T-cell (primary cell): Measurements from ENCODE around the gene RTP2. TPM values are rescaled to one million over a fixed set of nuclear protein-coding genes. Genes with fewer than 3 reads are reported as not detected.

Experiments used
- ATAC-seq, 4 experiments: fragments of 200-7000 bp in 3 of 4; fragments of 150-1000 bp in 1 of 4; cut with Tn5 transposase; replicated peaks in 1 of 4; 1 replicate in 3 of 4; 2 replicates in 1 of 4; pipeline ENCODE4 v1.10.0; 2021; ENCODE audit warnings: moderate library complexity in 3 of 4, mild to moderate bottlenecking in 2 of 4, moderate number of reproducible peaks in 1 of 4
- CTCF ChIA-PET, 2 donors: fragments of 300-600 bp; sonication (Branson Sonifier 250); formaldehyde crosslinking; loops; one replicate each; lab custom pipeline; 2022; ENCODE audit warnings: antibody characterized with exemption in 2 of 2; lab: Charles Lee
- POLR2A ChIA-PET, 2 donors: fragments of 300-600 bp; sonication (Branson Sonifier 250); formaldehyde crosslinking; loops; one replicate each; lab custom pipeline; 2022; ENCODE audit warnings: antibody characterized with exemption in 2 of 2; lab: Charles Lee
- DNase-seq, 35 experiments: peaks; one replicate each; pipeline versions ENCODE4 v3.0.0 to v3.0.0-alpha.2; 2013 to 2023
- H3K27ac ChIP-seq: one replicate; pipeline ENCODE4 v1.5.1; 2013; ENCODE audit warnings: low read length
- H3K27me3 ChIP-seq, 2 experiments: replicated peaks in 1 of 2; 1 replicate in 1 of 2; 2 replicates in 1 of 2; pipeline versions ENCODE4 v1.6.1 to v1.7.0; 2013; ENCODE audit warnings: low read length in 1 of 2, mixed read lengths in 1 of 2; ENCODE audit not compliant: control insufficient read depth in 2 of 2, insufficient read depth in 2 of 2; ENCODE audit errors: extremely low read depth in 1 of 2
- H3K36me3 ChIP-seq, 2 donors: 1 replicate in 1 of 2; 2 replicates in 1 of 2; pipeline versions ENCODE4 v1.6.1 to v1.7.0; 2013; ENCODE audit warnings: low read length in 1 of 2; ENCODE audit not compliant: control insufficient read depth in 2 of 2, insufficient read depth in 1 of 2; ENCODE audit errors: extremely low read depth in 1 of 2
- H3K4me1 ChIP-seq, 2 experiments: 1 replicate in 1 of 2; 2 replicates in 1 of 2; pipeline versions ENCODE4 v1.6.1 to v1.7.0; 2013; ENCODE audit warnings: low read length in 2 of 2, mixed read lengths in 1 of 2; ENCODE audit not compliant: insufficient read depth in 2 of 2, control insufficient read depth in 1 of 2; ENCODE audit errors: extremely low read depth in 1 of 2
- H3K4me3 ChIP-seq, 2 donors: 1 replicate in 1 of 2; 2 replicates in 1 of 2; pipeline versions ENCODE4 v1.5.1 to v1.7.0; 2013; ENCODE audit warnings: mild to moderate bottlenecking in 2 of 2, low read length in 1 of 2, moderate library complexity in 1 of 2; ENCODE audit not compliant: control insufficient read depth in 1 of 2; ENCODE audit errors: extremely low read depth in 1 of 2
- H3K9me3 ChIP-seq: 2 replicates; pipeline ENCODE4 v1.7.0; 2013
- H3K27ac Mint-ChIP-seq, 2 donors: one replicate each; pipeline ENCODE4 v1.8.0; 2020 to 2021; ENCODE audit warnings: mild to moderate bottlenecking in 2 of 2, mixed read lengths in 2 of 2
- H3K27me3 Mint-ChIP-seq, 2 donors: one replicate each; pipeline ENCODE4 v1.8.0; 2021 to 2022; ENCODE audit warnings: mixed read lengths in 2 of 2
- H3K36me3 Mint-ChIP-seq: one replicate; pipeline ENCODE4 v1.8.0; 2021; ENCODE audit warnings: mixed read lengths
- H3K4me1 Mint-ChIP-seq, 3 donors: one replicate each; pipeline ENCODE4 v1.8.0; 2020 to 2022; ENCODE audit warnings: mixed read lengths in 3 of 3, mild to moderate bottlenecking in 1 of 3
- H3K4me3 Mint-ChIP-seq, 3 donors: one replicate each; pipeline ENCODE4 v1.8.0; 2020 to 2022; ENCODE audit warnings: mild to moderate bottlenecking in 3 of 3, mixed read lengths in 3 of 3, moderate library complexity in 3 of 3
- H3K9me3 Mint-ChIP-seq, 3 donors: one replicate each; pipeline ENCODE4 v1.8.0; 2020 to 2022; ENCODE audit warnings: mixed read lengths in 3 of 3
- WGBS: methylation state at CpG from one replicate; pipeline ENCODE4 v1.1.5; 2013; ENCODE audit warnings: missing lambda C conversion rate; ENCODE audit not compliant: insufficient coverage; 5-methylcytosine and 5-hydroxymethylcytosine counted together
- total RNA-seq, 35 experiments: library from RNA in 6 of 35; stranded (reverse) in 6 of 35; fragments of 120-200 nt in 1 of 35; gene quantifications; one replicate each; pipeline versions ENCODE4 v1.2.1 to v1.2.4 and lab custom pipeline; 2013 to 2026

Gene RTP2
- total RNA-seq, 5 donors from 2014 or later (not counting 1 experiment from before 2014, with no cell fraction given), result not detected

GRCh38 chr3:187700249-187700648, 2.1 kb downstream of the RTP2 start:
- no peak overlapping the region for H3K4me3 Mint-ChIP-seq
- no peak overlapping the region for H3K27ac ChIP-seq
- peaks cover 12 to 17% of the 10 kb centered on the region in 2 donors for H3K27me3 Mint-ChIP-seq
- POLR2A ChIA-PET, result interaction anchor here in 1 of 2 donors (0.6 kb wide), 1 partner anchor 1455 kb away, joined by 4 read pairs; no protein-coding TSS in a partner anchor
- DNase-seq (no peak), ATAC-seq (no peak)
- H3K27ac Mint-ChIP-seq, result no peak overlapping the region
- no peaks in the 10 kb centered on the region for H3K9me3 Mint-ChIP-seq
- no peaks in the 10 kb centered on the region for H3K36me3 Mint-ChIP-seq
- CTCF ChIA-PET, result interaction anchor here in 1 of 2 donors (0.6 kb wide), 1 partner anchor 382 kb away, joined by 3 read pairs; no protein-coding TSS in a partner anchor
- no peaks in the 10 kb centered on the region for H3K4me1 ChIP-seq
- WGBS, result 88% methylated on average over 2 of the region's 2 CpGs
- H3K27me3 ChIP-seq, result peaks cover 0 to 22% of the 10 kb centered on the region in 2 experiments
- no peak overlapping the region for H3K4me3 ChIP-seq
- no peaks in the 10 kb centered on the region for H3K4me1 Mint-ChIP-seq
- no peaks in the 10 kb centered on the region for H3K36me3 ChIP-seq
- H3K9me3 ChIP-seq, result no peaks in the 10 kb centered on the region

- Histone ChIP-seq H3K27ac (no peak overlapping the region), H3K36me3 (no peaks in the 10 kb centered on the region), H3K27me3 (peaks cover 0 to 25% of the 10 kb centered on the region in 2 experiments), H3K9me3 (no peaks in the 10 kb centered on the region), H3K4me1 (no peaks in the 10 kb centered on the region), H3K4me3 (no peak overlapping the region)
- no peak for ATAC-seq
- 89% methylated on average over 29 of the region's 42 CpGs for WGBS
- Mint-ChIP-seq H3K36me3 (no peaks in the 10 kb centered on the region), H3K4me3 (no peak overlapping the region), H3K27me3 (peaks cover 24 to 26% of the 10 kb centered on the region in 2 donors), H3K9me3 (no peaks in the 10 kb centered on the region), H3K27ac (no peak overlapping the region), H3K4me1 (no peaks in the 10 kb centered on the region)
- ChIA-PET POLR2A (no interaction called here), CTCF (no interaction called here)
- DNase-seq, result no peak
Measured at GRCh38 chr3:187698499-187699399, 3.6 kb downstream of the RTP2 start.

- H3K4me3 ChIP-seq, result no peak overlapping the region
- ATAC-seq (no peak), DNase-seq (no peak)
- WGBS, result no CpG with 5 or more reads among the region's 4 CpGs
- no peaks in the 10 kb centered on the region for H3K36me3 Mint-ChIP-seq
- H3K27me3 Mint-ChIP-seq, result peaks cover 34 to 37% of the 10 kb centered on the region in 2 donors
- H3K9me3 ChIP-seq, result no peaks in the 10 kb centered on the region
- no peak overlapping the region for H3K27ac Mint-ChIP-seq
- H3K4me1 Mint-ChIP-seq, result no peaks in the 10 kb centered on the region
- H3K4me1 ChIP-seq, result no peaks in the 10 kb centered on the region
- no peaks in the 10 kb centered on the region for H3K9me3 Mint-ChIP-seq
- peaks cover 0 to 25% of the 10 kb centered on the region in 2 experiments for H3K27me3 ChIP-seq
- H3K4me3 Mint-ChIP-seq, result no peak overlapping the region
- no peaks in the 10 kb centered on the region for H3K36me3 ChIP-seq
- ChIA-PET POLR2A (no interaction called here), CTCF (no interaction called here)
- no peak overlapping the region for H3K27ac ChIP-seq
Measured at GRCh38 chr3:187696021-187696420, 6.3 kb downstream of the RTP2 start.

GRCh38 chr3:187695449-187695848, 6.9 kb downstream of the RTP2 start:
- POLR2A ChIA-PET, result no interaction called here
- Histone ChIP-seq H3K9me3 (no peaks in the 10 kb centered on the region), H3K36me3 (no peaks in the 10 kb centered on the region), H3K27ac (no peak overlapping the region), H3K4me1 (no peaks in the 10 kb centered on the region), H3K4me3 (no peak overlapping the region), H3K27me3 (peaks cover 0 to 25% of the 10 kb centered on the region in 2 experiments)
- H3K27ac Mint-ChIP-seq, result no peak overlapping the region
- no peak for DNase-seq
- CTCF ChIA-PET, result interaction anchor here in 1 of 2 donors (0.7 kb wide), 1 partner anchor 1962 kb away, joined by 3 read pairs; no protein-coding TSS in a partner anchor
- 77% methylated on average over 4 of the region's 4 CpGs for WGBS
- no peaks in the 10 kb centered on the region for H3K36me3 Mint-ChIP-seq
- H3K27me3 Mint-ChIP-seq, result peaks cover 37 to 40% of the 10 kb centered on the region in 2 donors
- H3K4me1 Mint-ChIP-seq, result no peaks in the 10 kb centered on the region
- no peak for ATAC-seq
- no peaks in the 10 kb centered on the region for H3K9me3 Mint-ChIP-seq
- no peak overlapping the region for H3K4me3 Mint-ChIP-seq

GRCh38 chr3:187694801-187695200, 7.6 kb downstream of the RTP2 start:
- ATAC-seq (no peak), DNase-seq (no peak)
- H3K4me3 Mint-ChIP-seq, result no peak overlapping the region
- 81% methylated on average over 3 of the region's 3 CpGs for WGBS
- no peak overlapping the region for H3K27ac Mint-ChIP-seq
- POLR2A ChIA-PET, result no interaction called here
- Histone ChIP-seq H3K4me1 (no peaks in the 10 kb centered on the region), H3K4me3 (no peak overlapping the region), H3K27ac (no peak overlapping the region), H3K9me3 (no peaks in the 10 kb centered on the region), H3K36me3 (no peaks in the 10 kb centered on the region), H3K27me3 (peaks cover 0 to 20% of the 10 kb centered on the region in 2 experiments)
- peaks cover 37 to 40% of the 10 kb centered on the region in 2 donors for H3K27me3 Mint-ChIP-seq
- H3K36me3 Mint-ChIP-seq, result no peaks in the 10 kb centered on the region
- H3K4me1 Mint-ChIP-seq, result no peaks in the 10 kb centered on the region
- CTCF ChIA-PET, result interaction anchor here in 1 of 2 donors (0.7 kb wide), 1 partner anchor 1963 kb away, joined by 3 read pairs; no protein-coding TSS in a partner anchor
- H3K9me3 Mint-ChIP-seq, result no peaks in the 10 kb centered on the region

- Mint-ChIP-seq H3K27ac (no peak overlapping the region), H3K27me3 (peaks cover 43 to 44% of the 10 kb centered on the region in 2 donors), H3K36me3 (no peaks in the 10 kb centered on the region), H3K4me3 (no peak overlapping the region), H3K9me3 (no peaks in the 10 kb centered on the region), H3K4me1 (no peaks in the 10 kb centered on the region)
- Histone ChIP-seq H3K27me3 (peaks cover 0 to 11% of the 10 kb centered on the region in 2 experiments), H3K27ac (no peak overlapping the region), H3K9me3 (no peaks in the 10 kb centered on the region), H3K4me3 (no peak overlapping the region), H3K4me1 (no peaks in the 10 kb centered on the region), H3K36me3 (no peaks in the 10 kb centered on the region)
- no peak for ATAC-seq
- DNase-seq, result no peak
- ChIA-PET POLR2A (no interaction called here), CTCF (interaction anchor here in 1 of 2 donors (1.8 kb wide), 1 partner anchor 374 kb away, joined by 4 read pairs; no protein-coding TSS in a partner anchor)
- WGBS, result no CpG with 5 or more reads among the region's 1 CpG
Measured at GRCh38 chr3:187693431-187693830, 8.9 kb downstream of the RTP2 start.
